ENCODE measurements around the gene AHR. TPM values are rescaled to one million over a fixed set of nuclear protein-coding genes. Genes with fewer than 3 reads are reported as not detected.

Gene AHR
- total and polyA plus RNA-seq, 4 donors = 22.8 to 413 (median 67.5) TPM

- peaks cover 0 to 24% (median 4%) of the 10 kb centered on the region in 5 donors for H3K4me1 ChIP-seq (ENCODE audit: control insufficient read depth in 5 of 5, insufficient read depth in 5 of 5, low read length in 5 of 5)
- H3K27me3 ChIP-seq (ENCODE audit: control insufficient read depth in 3 of 3, insufficient read depth in 3 of 3, low read length in 2 of 3) = no peaks in the 10 kb centered on the region
- no peak for TF ChIP-seq CTCF (IDR thresholded peaks at IDR 0.05; ENCODE audit: control extremely low read depth, extremely low read depth)
- no peak for ATAC-seq (ENCODE audit: insufficient read depth, low FRiP score)
- no peaks in the 10 kb centered on the region for H3K36me3 ChIP-seq (ENCODE audit: control insufficient read depth in 4 of 4, insufficient read depth in 4 of 4, low read length in 4 of 4)
- H3K9me3 ChIP-seq (ENCODE audit: control insufficient read depth in 4 of 4, insufficient read depth in 3 of 4, low read length in 3 of 4) = no peaks in the 10 kb centered on the region
- 93 to 94% methylated on average over 23 of the region's 23 CpGs for WGBS, 2 donors
- H3K4me3 ChIP-seq = no peak overlapping the region
- DNase-seq = peak; percentile 58 to 87 (median 82)
- H3K9ac ChIP-seq (ENCODE audit: insufficient read depth in 1 of 2, low read length in 2 of 2) = no peak overlapping the region
- no peak overlapping the region for H3K27ac ChIP-seq (ENCODE audit: low read depth in 1 of 2, low read length in 1 of 2)
These were observed 64.1 kb downstream of the AHR start for GRCh38 chr7:17362439-17363105.

GRCh38 chr7:17364671-17365070 is 66.2 kb downstream of the AHR start:
- Histone ChIP-seq H3K36me3 (ENCODE audit: control insufficient read depth in 4 of 4, insufficient read depth in 4 of 4, low read length in 4 of 4) (no peaks in the 10 kb centered on the region), H3K4me3 (no peak overlapping the region), H3K27me3 (ENCODE audit: control insufficient read depth in 3 of 3, insufficient read depth in 3 of 3, low read length in 2 of 3) (no peaks in the 10 kb centered on the region), H3K9me3 (ENCODE audit: control insufficient read depth in 4 of 4, insufficient read depth in 3 of 4, low read length in 3 of 4) (no peaks in the 10 kb centered on the region), H3K9ac (ENCODE audit: insufficient read depth in 1 of 2, low read length in 2 of 2) (no peak overlapping the region), H3K4me1 (ENCODE audit: control insufficient read depth in 5 of 5, insufficient read depth in 5 of 5, low read length in 5 of 5) (peaks cover 0 to 36% (median 4%) of the 10 kb centered on the region in 5 donors), H3K27ac (ENCODE audit: low read depth in 1 of 2, low read length in 1 of 2) (no peak overlapping the region)
- no peak for TF ChIP-seq CTCF (IDR thresholded peaks at IDR 0.05; ENCODE audit: control extremely low read depth, extremely low read depth)
- DNase-seq (no peak), ATAC-seq (ENCODE audit: insufficient read depth, low FRiP score) (no peak)
- WGBS, 2 donors = 85 to 91% methylated on average over 2 of the region's 2 CpGs

GRCh38 chr7:17365775-17366174 is 67.3 kb downstream of the AHR start:
- H3K27me3 ChIP-seq (ENCODE audit: control insufficient read depth in 3 of 3, insufficient read depth in 3 of 3, low read length in 2 of 3) = no peaks in the 10 kb centered on the region
- 95 to 97% methylated on average over 1 of the region's 1 CpG for WGBS, 2 donors

More at GRCh38 chr7:17365775-17366174, 67.3 kb downstream of the AHR start:
- no peak overlapping the region for H3K4me3 ChIP-seq
- H3K9me3 ChIP-seq (ENCODE audit: control insufficient read depth in 4 of 4, insufficient read depth in 3 of 4, low read length in 3 of 4) = no peaks in the 10 kb centered on the region
- no peak for ATAC-seq (ENCODE audit: insufficient read depth, low FRiP score)
- no peak overlapping the region for H3K27ac ChIP-seq (ENCODE audit: low read depth in 1 of 2, low read length in 1 of 2)
- no peak for TF ChIP-seq CTCF (IDR thresholded peaks at IDR 0.05; ENCODE audit: control extremely low read depth, extremely low read depth)
- peaks cover 0 to 38% (median 4%) of the 10 kb centered on the region in 5 donors for H3K4me1 ChIP-seq (ENCODE audit: control insufficient read depth in 5 of 5, insufficient read depth in 5 of 5, low read length in 5 of 5)
- no peaks in the 10 kb centered on the region for H3K36me3 ChIP-seq (ENCODE audit: control insufficient read depth in 4 of 4, insufficient read depth in 4 of 4, low read length in 4 of 4)
- DNase-seq = no peak
- H3K9ac ChIP-seq (ENCODE audit: insufficient read depth in 1 of 2, low read length in 2 of 2) = no peak overlapping the region

Measured in lung (tissue), 12 donors.